GM13977 (cell line): ENCODE measurements around the gene SH3PXD2B.

ENCODE experiments used
- DNase-seq: peaks from one replicate; pipeline ENCODE4 v3.0.0; 2012; ENCODE audit warnings: low spot score
- in situ Hi-C: fragments of 300-500 bp; cut with MboI; formaldehyde crosslinking; loops from one replicate; pipeline ENCODE4 v1.12.0; 2022; ENCODE audit warnings: low sequenced_read_pairs, low pct_unique_long_range_greater_than_20kb, mixed read lengths, inconsistent platforms; ENCODE audit not compliant: unreplicated experiment
- TF ChIP-seq, protein P1 (sequence below): IDR thresholded peaks from 2 replicates; pipeline ENCODE4 v1.5.1; 2012; ENCODE audit warnings: mild to moderate bottlenecking, control low read depth; ENCODE audit not compliant: insufficient read depth; ENCODE audit errors: extremely low read depth, missing control alignments

The SH3PXD2B gene

DNA sequence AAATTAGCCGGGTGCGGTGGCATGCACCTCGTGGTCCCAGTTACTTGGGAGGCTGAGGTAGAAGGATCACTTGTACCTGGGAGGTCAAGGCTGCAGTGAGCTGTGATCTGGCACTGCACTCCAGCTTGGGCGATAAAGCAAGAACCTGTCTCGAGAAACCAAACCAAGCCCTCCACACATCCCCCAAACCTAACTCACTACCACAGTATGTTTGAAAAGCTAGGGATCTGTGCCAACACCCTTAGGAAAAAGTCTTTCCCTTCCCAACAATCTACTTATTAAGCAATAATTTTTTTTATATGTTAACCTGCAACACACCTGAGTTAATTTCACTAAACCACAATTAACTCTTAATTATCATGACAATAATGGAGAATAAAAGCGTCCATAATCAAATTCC, 173.0 kb downstream of the SH3PXD2B start:
- TF ChIP-seq, protein P1, sequence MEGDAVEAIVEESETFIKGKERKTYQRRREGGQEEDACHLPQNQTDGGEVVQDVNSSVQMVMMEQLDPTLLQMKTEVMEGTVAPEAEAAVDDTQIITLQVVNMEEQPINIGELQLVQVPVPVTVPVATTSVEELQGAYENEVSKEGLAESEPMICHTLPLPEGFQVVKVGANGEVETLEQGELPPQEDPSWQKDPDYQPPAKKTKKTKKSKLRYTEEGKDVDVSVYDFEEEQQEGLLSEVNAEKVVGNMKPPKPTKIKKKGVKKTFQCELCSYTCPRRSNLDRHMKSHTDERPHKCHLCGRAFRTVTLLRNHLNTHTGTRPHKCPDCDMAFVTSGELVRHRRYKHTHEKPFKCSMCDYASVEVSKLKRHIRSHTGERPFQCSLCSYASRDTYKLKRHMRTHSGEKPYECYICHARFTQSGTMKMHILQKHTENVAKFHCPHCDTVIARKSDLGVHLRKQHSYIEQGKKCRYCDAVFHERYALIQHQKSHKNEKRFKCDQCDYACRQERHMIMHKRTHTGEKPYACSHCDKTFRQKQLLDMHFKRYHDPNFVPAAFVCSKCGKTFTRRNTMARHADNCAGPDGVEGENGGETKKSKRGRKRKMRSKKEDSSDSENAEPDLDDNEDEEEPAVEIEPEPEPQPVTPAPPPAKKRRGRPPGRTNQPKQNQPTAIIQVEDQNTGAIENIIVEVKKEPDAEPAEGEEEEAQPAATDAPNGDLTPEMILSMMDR, result no peak
- in situ Hi-C loops, result no loop called here
- no peak for DNase-seq

DNA sequence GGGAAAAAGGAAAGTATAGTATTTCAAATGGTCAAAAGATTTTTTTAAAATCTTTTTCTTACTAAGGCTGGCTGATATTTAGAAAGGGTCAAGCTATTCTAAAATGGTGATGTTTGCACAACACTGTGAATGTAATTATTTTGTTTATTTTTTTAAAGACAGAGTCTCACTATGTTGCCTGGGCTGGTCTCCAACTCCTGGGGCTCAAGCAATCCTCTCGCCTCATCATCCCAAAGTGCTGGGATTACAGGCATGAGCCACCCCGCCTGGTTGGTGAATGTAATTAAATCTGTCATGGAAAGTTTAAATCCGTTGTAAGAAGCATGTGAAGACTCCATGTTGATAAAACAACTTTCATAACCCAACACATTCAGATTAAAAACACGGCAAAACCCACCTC, 173.4 kb downstream of the SH3PXD2B start:
- TF ChIP-seq, protein P1, result no peak
- in situ Hi-C loops, result no loop called here
- no peak for DNase-seq

DNA sequence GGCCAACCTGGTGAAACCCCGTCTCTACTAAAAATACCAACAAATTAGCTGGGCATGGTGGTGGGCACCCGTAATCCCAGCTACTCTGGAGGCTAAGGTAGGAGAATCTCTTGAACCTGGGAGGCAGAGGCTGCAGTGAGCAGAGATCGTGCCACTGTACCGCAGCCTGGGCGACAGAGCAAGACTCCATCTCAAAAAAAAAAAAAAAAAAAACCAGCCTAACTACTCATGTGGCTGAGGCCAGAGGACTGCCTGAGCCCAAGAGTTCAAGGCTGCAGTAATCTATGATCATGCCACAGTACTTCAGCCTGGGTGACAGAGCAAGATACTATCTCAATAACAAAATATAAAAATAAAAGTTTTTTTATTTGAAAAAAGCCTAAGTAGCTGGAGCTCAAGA, 174.0 kb downstream of the SH3PXD2B start:
- in situ Hi-C loops, result no loop called here
- DNase-seq, result no peak
- TF ChIP-seq, protein P1, result no peak

DNA sequence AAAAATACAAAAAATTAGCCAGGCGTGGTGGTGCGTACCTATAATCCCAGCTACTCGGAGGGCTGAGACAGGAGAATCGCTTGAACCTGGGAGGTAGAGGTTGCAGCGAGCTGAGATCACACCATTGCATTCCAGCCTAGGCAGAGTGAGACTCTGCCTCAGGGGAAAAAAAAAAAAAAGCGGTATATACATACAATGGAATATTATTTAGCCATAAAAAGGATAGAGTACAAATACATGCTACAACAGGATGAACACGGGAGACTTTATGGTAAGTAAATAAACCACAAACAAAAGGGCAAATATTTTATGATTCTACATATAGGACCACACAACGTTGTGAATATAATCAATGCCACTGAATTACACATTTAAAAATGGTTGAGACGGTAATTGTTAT, 176.0 kb downstream of the SH3PXD2B start:
- TF ChIP-seq, protein P1, result no peak
- in situ Hi-C loops, result no loop called here
- no peak for DNase-seq

DNA sequence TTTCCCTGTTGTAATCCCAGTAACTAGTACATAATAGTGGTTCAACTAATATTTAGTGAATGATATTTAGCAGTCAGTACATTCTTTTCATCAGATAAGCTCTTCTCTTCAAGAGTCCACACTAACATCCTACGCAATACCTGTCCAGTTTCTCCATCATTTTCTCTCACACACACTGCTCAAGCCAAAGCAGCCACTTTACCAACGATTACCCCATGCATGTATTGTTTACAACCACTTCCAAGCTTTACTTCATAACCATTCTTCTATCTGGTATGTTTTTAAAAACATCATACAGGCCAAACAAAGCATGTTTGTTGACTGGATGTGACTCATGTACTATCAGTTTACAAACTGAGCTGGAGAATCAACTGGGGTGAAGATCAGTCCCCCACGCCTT, 178.1 kb downstream of the SH3PXD2B start:
- TF ChIP-seq, protein P1, result no peak
- in situ Hi-C loops, result no loop called here
- DNase-seq, result no peak
